GM21447 (cell line): Measurements from ENCODE around the gene DLGAP4.

Experiments
- ATAC-seq: cut with Tn5 transposase; IDR thresholded peaks from one replicate; pipeline ENCODE4 v1.9.1; 2021; ENCODE audit not compliant: unreplicated experiment

DLGAP4 gene

GRCh38 chr20:36305602-36306551 lies at the start of gene DLGAP4:
Gene DLGAP4 (plus strand): TSS chr20:36306339. CDS start chr20:36431718, 125,379 bp downstream.
- no peak for ATAC-seq

DNA sequence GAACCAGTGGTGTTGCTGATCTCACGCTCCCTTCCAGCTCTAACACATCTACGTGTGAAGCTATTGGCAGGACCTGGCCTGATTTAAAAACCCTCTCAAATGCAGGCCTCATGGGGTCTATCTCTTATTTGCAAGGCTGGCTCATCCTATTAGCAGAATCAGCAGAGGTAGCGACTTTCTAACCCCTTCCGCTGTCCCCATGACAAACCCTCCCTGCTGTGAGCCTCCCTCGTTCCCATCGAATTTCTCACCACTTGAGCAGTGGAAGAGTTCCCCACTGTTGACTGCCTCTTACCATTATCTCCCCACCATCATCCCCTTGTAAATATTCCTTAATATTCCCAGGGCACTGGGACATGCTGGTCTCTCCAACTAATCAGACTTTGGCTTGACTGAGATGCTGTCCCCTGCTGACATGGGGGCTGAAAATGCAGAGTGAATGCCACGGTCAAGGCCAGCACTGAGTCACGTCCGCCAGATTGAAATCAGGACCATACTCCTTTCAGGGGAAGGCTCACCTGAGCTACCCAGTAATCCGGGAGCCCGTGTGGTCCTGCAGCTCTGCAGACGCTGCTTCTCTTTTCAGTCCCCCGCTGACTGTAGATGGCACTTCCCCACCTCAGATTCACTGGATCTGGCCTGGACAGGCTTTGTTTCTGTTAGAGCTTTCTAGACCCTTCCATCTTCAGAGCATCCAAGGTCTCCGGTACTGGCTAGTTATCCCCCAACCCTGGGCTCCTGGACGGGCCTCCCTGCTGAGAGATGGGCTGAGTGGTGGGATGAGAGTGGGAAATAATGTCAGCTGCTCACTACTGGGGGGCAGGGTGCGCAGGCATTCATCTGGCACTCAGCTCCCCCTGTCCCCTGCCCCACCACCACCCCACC lies 46.7 kb upstream of the DLGAP4 start:
- ATAC-seq, result no peak

DNA sequence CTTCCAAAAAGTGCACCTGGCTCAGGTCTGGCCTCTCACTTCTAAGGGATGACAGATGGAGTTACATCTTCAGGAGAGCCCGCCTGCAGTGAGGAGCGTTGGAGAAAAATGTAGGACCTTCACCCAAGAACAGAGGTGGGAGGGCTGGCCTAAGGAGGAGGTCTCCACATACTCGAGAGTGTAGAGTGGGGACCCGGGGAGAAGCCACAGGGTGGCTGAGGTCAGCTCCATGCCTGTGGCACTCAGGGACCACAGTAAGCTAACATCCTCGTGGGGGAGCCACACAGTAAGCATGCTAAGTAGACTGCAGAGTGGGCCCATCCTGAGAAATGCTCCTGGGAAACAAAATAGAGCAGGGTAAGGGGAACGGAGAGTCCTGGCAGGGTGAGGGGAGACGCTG lies 45.8 kb upstream of the DLGAP4 start:
- no peak for ATAC-seq

DNA sequence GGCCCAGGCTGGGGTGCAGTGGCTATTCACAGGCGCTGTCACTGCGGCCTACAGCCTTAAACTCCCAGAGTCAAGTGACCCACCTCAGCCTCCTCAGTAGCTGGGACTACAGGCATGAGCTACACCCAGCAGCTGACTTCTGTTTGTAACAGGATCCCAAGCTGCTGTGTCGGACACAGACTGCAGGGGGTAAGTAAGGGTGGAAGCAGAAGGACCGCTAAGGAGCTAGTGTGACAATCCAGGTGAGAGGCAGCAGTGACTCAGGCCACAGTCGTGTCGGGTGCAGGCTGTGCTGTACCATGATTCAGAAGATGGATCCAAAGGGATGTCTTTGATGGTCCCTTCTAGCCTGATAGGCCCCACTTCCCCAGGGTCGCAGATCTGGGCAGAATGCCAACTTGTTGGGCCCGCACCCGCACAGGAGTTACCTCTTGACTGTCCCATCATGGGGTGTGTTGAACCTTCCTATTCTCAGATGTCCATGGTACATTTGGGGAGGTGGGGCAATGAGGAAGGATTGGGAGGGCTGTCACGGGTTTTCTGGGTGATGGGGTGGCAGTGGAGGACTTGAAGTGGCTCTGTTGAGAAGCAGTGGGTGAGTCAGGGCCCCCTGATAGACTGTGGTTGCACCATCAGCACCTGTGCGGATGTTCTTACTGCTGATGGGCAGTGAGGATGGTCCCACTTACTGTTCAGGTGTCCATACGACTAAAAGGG lies 44.6 kb upstream of the DLGAP4 start:
- ATAC-seq, result no peak

DNA sequence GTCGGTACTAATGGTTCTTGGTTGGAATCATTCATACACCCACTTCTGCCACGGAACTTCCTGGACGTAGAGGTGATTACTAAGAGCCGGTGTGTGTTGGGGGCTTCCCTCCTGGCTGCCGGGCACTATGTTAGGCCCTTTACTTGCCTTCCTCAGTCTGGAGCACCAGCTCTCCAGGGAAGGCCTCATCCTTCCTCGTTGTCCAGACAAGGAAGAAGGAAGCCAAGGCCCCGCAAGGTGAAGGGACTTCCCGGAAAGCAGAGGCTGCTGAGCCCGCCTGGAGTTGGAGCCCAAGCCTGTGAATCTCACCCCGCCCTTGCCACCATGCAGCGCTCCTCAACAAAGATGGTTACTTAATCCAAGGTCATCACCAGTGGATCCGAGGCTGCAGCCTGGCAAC lies 43.7 kb upstream of the DLGAP4 start:
- ATAC-seq, result no peak

GRCh38 chr20:36264426-36265246 lies 41.5 kb upstream of the DLGAP4 start:
- ATAC-seq, result no peak

DNA sequence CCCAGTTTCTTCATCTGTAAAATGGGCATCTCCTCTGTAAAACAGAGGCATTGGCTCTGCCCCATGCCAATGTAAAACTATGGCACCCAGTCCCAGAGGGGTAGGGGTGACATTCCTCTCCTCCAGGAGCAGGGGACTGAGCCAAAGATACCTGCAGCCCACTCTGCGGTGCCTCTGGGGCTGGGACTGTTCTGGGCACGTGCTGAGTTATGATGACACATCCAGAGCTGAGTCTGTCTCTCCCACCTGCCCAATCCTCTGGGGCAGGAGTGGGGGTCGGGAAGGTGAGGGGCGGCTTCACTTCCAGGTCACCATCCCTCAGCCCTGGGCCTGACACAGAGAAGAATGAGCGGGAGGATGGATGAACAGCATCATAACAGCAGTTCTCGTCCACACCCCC lies 40.0 kb upstream of the DLGAP4 start:
- ATAC-seq, result no peak

GRCh38 chr20:36267605-36268381 lies 38.3 kb upstream of the DLGAP4 start:
- no peak for ATAC-seq

- no peak for ATAC-seq
Measured at GRCh38 chr20:36268440-36269342, 37.4 kb upstream of the DLGAP4 start.

- no peak for ATAC-seq
Measured at GRCh38 chr20:36269507-36269906, 36.6 kb upstream of the DLGAP4 start.

DNA sequence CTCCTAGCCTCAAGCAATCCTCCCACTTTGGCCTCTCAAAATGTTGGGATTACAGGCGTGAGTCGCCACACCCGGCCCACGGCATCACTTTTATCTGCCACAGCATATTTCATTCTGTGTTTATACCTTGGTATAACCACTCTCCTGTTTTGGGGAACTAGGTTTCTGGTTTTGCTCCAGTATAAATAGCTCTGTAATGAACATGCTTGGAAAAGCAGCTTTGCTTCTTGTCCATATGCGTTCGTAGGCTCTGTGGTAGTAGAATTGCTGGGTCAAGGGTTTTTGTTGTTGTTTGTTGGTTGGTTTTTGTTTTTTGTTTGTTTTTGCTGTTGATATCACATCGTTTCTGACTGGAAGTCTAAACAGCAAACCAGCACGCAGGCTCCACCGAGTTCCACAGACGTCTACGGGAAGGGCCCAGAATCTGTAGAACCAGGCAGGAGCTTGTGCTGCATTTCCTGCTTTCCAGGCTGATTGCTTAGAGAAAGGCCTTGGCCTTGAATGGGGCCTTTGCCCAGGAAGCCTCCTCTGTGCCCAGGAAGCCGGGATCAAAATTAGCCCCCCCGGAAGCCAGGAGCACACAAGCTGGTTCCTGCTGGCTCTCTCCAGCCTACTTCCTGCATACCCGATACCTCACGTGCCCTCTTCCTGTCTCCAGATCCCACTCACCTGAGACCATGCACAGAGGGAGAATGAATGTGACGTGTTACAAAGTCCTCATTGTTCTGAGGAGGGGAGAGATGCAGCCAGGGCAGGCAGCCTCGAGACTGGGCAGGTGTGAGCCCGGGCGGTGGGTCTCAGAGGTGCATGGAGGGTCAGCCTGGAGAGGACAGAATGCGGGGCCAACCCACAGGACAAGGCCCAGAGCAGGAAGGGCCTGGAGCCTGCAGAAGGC lies 35.1 kb upstream of the DLGAP4 start:
- no peak for ATAC-seq

DNA sequence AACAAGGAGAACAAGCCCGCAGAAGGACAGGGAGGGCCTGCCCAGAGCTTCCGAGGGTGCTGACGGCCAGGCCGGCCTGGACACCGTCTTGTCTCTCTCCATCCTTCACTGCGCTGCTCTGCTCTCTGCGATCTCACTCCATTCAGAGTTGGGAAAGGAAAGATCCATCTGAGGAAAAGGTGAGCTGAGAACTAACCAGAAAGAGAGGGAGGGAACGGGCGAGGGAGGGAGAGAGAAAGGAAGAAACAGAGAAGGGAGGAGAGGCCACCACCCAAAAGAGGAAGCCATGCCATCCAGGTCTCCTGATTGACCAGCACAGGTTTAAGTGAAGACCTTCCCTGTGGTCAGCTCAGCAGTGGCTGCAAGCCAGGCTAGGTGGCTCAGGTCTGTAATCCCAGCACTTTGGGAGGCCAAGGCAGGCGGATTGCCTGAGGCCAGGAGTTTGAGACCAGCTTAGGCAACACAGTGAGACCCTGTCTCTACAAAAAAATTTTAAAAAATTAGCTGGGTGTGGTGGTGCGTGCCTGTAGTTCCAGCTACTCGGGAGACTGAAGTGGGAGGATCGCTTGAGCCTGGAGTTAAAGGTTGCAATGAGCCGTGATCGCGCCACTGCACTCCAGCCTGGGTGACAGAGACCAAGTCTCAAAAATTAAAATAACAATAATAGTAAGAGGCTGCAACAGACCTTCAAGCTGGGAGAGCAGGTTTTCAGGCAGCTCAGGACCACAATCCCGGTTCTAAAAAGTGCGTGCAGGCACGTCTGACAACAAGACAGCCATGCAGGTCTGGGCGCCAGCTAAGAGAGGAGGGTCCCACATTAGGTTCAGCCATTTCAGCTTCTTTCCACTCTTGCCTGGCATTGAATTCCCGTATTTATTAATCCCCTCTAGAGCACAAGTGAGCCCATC lies 34.2 kb upstream of the DLGAP4 start:
- no peak for ATAC-seq

DNA sequence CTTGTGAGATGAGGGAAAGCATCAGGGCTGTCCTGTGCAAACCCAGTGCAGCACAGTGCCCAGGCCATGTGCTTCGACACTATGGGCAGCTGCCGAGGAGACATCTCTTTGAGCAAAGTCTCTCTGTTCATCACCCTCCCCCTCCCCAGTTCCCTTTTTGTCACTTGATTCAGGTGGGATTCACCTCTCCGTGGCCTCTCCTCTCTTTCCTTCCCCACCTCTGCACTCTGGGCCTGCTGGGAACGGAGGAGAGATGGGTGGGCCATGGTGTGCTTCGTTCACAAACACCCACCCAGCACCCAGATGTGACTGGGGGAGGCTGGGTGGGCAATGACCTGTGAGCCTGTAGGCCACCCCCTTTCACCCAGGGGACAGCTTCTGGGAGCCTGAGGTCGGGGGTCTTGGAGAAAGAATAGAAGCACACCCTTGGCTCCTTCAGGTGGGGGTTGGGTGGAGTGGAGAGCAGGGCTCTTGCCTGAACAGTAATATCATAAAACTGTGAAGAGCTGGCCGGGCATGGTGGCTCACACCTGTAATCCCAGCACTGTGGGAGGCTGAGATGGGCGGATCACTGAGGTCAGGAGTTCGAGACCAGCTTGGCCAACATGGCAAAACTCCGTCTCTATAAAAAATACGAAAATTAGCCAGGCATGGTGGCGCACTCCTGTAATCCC lies 33.5 kb upstream of the DLGAP4 start:
- no peak for ATAC-seq

DNA sequence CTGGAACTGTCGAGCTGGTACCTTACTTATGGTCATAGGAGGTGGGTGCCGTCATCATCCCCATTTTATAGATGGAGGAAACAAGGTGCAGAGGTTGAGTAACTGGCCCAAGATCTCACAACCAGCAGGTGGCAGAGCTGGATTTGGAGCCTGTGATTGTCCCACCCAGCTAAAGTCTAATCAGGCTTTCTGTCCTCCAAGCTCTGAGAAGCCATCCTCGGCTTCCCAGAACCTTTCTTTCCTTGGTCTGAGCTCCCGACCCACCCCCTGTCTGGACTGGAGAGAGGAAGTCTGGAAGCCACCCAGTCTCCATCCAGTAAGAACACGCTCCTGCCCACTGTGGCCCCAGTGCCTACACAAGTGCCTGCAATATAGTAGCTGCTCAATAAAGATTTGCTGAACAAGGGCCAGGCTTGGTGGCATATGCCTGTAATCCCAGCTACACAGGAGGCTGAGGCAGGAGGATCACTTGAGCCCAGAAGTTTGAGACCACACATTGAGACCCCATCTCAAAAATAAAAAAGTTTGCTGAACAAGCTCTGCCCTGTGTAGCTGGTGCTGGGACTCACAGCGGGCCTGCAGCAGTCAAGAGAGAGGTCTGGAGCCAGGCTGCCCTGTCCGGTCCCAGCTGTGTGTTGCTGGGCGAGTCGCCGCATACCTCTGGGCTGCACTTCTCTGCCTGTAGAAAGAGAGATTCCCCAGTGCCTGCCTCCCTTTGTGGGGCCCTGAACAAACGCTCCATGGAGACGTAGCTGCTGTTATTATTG lies 32.5 kb upstream of the DLGAP4 start:
- ATAC-seq, result no peak

GRCh38 chr20:36274181-36274841 lies 31.8 kb upstream of the DLGAP4 start:
- ATAC-seq, result no peak
